Activated CD8-positive, alpha-beta memory T cell treated with anti-CD3 and anti-CD28 coated beads for 48 hours (primary cell): ENCODE measurements around the gene KCTD8.
"Not testable (repeated sequence)": the region's sequence is repeated elsewhere in the genome, so short reads cannot be mapped to it uniquely, and the experiment has no call there.

Experiments
- DNase-seq, 3 experiments: peaks; one replicate each; pipeline ENCODE4 v3.0.0-alpha.2; 2020; ENCODE audit warnings: low read depth in 2 of 3, low spot score in 2 of 3

The KCTD8 gene

GRCh38 chr4:44342800-44343199, 105.8 kb downstream of the KCTD8 start:
- DNase-seq = no peak

- DNase-seq = no peak
Measured at GRCh38 chr4:44326741-44327140, 121.9 kb downstream of the KCTD8 start.

- no peak for DNase-seq
Measured at GRCh38 chr4:44320833-44321232, 127.8 kb downstream of the KCTD8 start.

- no peak for DNase-seq
Measured at GRCh38 chr4:44319129-44319528, 129.5 kb downstream of the KCTD8 start.

GRCh38 chr4:44313702-44314101, 134.9 kb downstream of the KCTD8 start:
- DNase-seq = no peak

- no peak for DNase-seq
Measured at GRCh38 chr4:44287505-44287904, 161.1 kb downstream of the KCTD8 start.

- DNase-seq = no peak
Measured at GRCh38 chr4:44279469-44279868, 169.1 kb downstream of the KCTD8 start.

- no peak for DNase-seq
Measured at GRCh38 chr4:44279066-44279465, 169.5 kb downstream of the KCTD8 start.

- no peak for DNase-seq
Measured at GRCh38 chr4:44257461-44257860, 191.1 kb downstream of the KCTD8 start.

- no peak for DNase-seq
Measured at GRCh38 chr4:44256414-44256813, 192.2 kb downstream of the KCTD8 start.

GRCh38 chr4:44237643-44238042, 211.0 kb downstream of the KCTD8 start:
- no peak for DNase-seq

- no peak for DNase-seq
Measured at GRCh38 chr4:44235897-44236296, 212.7 kb downstream of the KCTD8 start.

- DNase-seq = no peak
Measured at GRCh38 chr4:44232262-44232661, 216.3 kb downstream of the KCTD8 start.

GRCh38 chr4:44231006-44231405, 217.6 kb downstream of the KCTD8 start:
- no peak for DNase-seq

- DNase-seq = no peak
Measured at GRCh38 chr4:44228326-44228725, 220.3 kb downstream of the KCTD8 start.

GRCh38 chr4:44221407-44221806, 227.2 kb downstream of the KCTD8 start:
- DNase-seq = no peak

GRCh38 chr4:44210750-44211149, 237.9 kb downstream of the KCTD8 start:
- DNase-seq = no peak

GRCh38 chr4:44196796-44197195, 251.8 kb downstream of the KCTD8 start:
- DNase-seq = no peak

- no peak for DNase-seq
Measured at GRCh38 chr4:44194365-44194764, 254.2 kb downstream of the KCTD8 start.

GRCh38 chr4:44186850-44187246, 261.8 kb downstream of the KCTD8 start:
- no peak for DNase-seq

- DNase-seq = no peak
Measured at GRCh38 chr4:44186096-44186849, 262.3 kb downstream of the KCTD8 start.

- not testable (repeated sequence) for DNase-seq
Measured at GRCh38 chr4:44181491-44182349, 266.9 kb downstream of the KCTD8 start.
